RWPE1 (cell line): ENCODE data around the gene GFRA4.

ENCODE experiments used
- CTCF ChIA-PET: fragments of 350-600 bp; sonication (Branson Sonifier 250); formaldehyde crosslinking; extraction: SDS; loops from one replicate; lab custom pipeline; 2021; lab: Yijun Ruan, JAX
- POLR2A ChIA-PET: fragments of 400-600 bp; formaldehyde crosslinking; extraction: SDS; loops from one replicate; lab custom pipeline; 2020; ENCODE audit warnings: antibody characterized with exemption; ENCODE audit not compliant: low non-redundant PET; lab: Yijun Ruan, JAX
- DNase-seq: peaks from one replicate; pipeline ENCODE4 v3.0.0; 2012; ENCODE audit warnings: low spot score
- H3K27ac ChIP-seq: fragments of 450-650 bp; 2 replicates; pipeline ENCODE4 v1.5.1; 2017
- TF ChIP-seq, protein P1 (sequence below): fragments of 450-650 bp; conservative IDR thresholded peaks from 2 replicates; pipeline ENCODE4 v1.5.1; 2017; ENCODE audit warnings: low read depth, mild to moderate bottlenecking

Gene GFRA4, protein sequence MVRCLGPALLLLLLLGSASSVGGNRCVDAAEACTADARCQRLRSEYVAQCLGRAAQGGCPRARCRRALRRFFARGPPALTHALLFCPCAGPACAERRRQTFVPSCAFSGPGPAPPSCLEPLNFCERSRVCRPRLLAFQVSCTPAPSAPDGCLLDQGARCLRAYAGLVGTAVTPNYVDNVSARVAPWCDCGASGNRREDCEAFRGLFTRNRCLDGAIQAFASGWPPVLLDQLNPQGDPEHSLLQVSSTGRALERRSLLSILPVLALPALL

DNA sequence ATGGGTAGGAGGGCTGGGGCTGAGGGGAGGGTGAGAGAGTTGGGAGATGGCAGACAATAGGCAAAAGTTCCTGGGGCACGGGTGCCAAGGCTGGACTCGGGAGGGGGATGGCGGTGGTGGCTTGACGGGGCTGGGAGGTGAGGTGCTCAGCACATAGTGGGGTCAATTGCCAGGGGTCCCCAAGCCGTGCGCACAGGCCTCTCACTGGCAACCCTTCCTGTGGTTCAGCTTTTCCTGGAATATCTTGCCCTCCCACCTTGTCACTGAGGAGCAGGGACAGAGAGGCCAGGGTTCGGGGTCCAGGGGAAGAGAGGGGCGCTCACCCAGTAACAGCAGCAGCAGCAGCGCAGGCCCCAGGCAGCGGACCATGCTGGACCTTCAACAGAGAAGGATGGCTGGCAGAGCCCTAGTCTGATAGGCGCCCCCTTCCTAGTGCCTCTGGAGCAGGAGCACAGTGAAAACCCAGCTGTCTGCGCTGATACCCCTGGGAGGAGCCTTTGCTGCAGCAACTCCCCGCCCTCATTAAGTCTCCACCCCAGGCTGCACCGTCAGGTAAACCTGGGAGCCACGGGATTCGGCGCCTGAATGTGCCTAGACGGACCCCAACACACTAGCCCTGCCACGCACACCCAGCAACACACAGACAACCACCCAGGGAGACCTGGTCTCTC, at the start of gene GFRA4:
Gene GFRA4 (minus strand): TSS at position 369 of the 671 bp plus-strand sequence. CDS start 0 bp downstream, at position 369.
- DNase-seq = no peak
- TF ChIP-seq, protein P1, sequence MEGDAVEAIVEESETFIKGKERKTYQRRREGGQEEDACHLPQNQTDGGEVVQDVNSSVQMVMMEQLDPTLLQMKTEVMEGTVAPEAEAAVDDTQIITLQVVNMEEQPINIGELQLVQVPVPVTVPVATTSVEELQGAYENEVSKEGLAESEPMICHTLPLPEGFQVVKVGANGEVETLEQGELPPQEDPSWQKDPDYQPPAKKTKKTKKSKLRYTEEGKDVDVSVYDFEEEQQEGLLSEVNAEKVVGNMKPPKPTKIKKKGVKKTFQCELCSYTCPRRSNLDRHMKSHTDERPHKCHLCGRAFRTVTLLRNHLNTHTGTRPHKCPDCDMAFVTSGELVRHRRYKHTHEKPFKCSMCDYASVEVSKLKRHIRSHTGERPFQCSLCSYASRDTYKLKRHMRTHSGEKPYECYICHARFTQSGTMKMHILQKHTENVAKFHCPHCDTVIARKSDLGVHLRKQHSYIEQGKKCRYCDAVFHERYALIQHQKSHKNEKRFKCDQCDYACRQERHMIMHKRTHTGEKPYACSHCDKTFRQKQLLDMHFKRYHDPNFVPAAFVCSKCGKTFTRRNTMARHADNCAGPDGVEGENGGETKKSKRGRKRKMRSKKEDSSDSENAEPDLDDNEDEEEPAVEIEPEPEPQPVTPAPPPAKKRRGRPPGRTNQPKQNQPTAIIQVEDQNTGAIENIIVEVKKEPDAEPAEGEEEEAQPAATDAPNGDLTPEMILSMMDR = no peak
- no peak within 1 kb of the TSS for H3K27ac ChIP-seq
- ChIA-PET POLR2A (interaction anchor here (0.6 kb wide), 1 partner anchor 103 kb away, joined by 13 read pairs; no protein-coding TSS in a partner anchor), CTCF (interaction anchor here (0.6 kb wide), 1 partner anchor 10 kb away, joined by 4 read pairs; no protein-coding TSS in a partner anchor)

DNA sequence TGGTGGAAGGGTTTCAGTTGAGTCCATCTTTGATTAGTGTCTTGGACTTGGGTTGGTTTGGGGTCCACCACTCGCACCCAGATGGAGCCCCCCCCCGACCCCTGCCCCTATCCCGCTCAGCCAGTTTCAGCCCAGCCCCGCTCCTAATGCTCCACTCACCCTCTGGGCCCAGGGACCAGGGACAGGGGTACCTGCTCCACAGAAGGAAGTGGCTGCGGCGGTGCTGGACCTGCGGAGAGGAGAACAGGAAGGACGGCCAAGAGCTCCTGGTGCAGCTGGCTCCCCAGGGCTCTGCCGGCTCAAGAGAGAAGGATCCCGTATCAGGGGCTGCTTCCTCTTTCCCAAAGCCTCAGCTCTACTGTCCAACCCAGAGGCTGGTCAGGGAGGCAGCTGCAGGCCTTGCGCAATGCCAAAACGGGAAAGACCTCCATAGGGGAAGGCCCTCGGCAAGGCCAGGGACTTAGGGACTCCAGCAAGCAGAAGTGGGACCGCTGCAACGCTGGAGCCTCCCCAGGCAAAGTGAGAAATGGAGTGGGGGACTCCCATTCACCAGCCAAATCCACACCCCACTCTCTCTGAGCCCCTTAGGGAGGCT, 49.2 kb upstream of the GFRA4 start, which contains the start of gene SIGLEC1:
Gene SIGLEC1 (minus strand): TSS at position 322 of the 595 bp plus-strand sequence. CDS start 5,472 bp downstream, outside the sequence.
- ChIA-PET POLR2A (no interaction called here), CTCF (interaction anchor here (0.7 to 0.9 kb wide), 2 partner anchors 9 to 36 kb away, joined by 3 read pairs; no protein-coding TSS in a partner anchor)

DNA sequence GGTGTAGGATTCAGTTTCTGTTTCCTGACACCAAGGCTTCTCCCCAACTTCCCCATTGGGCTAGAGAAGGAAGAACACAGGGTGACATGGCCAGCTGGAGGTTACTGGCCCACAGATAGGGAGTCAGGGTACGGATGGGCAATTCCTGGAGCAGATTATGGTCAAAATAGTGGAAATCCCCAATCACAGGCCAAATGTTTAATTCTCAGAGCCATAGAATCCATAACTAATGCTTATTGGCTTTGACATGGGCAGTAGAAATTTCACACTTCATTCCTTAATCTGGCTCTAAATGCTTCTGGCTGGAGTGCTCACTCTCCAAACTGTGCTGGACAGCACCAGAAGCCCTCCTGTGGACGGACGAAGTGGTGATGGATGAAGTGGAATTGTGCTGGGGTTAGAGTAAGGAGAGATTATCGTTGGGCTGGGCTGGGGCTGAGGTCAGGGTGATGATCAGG, 48.3 kb upstream of the GFRA4 start:
- TF ChIP-seq, protein P1 = no peak
- ChIA-PET POLR2A (no interaction called here), CTCF (interaction anchor here (0.6 to 2.6 kb wide), 25 partner anchors 14 to 291 kb away, joined by 3 to 37 read pairs (median 5); partner anchors contain the start of gene ADAM33)
- H3K27ac ChIP-seq = no peak overlapping the region
- DNase-seq = no peak

More for the DNA sequence above, 49.2 kb upstream of the GFRA4 start, which contains the start of gene SIGLEC1:
- H3K27ac ChIP-seq = no peak within 1 kb of the TSS
- DNase-seq = no peak
- TF ChIP-seq, protein P1 = no peak

DNA sequence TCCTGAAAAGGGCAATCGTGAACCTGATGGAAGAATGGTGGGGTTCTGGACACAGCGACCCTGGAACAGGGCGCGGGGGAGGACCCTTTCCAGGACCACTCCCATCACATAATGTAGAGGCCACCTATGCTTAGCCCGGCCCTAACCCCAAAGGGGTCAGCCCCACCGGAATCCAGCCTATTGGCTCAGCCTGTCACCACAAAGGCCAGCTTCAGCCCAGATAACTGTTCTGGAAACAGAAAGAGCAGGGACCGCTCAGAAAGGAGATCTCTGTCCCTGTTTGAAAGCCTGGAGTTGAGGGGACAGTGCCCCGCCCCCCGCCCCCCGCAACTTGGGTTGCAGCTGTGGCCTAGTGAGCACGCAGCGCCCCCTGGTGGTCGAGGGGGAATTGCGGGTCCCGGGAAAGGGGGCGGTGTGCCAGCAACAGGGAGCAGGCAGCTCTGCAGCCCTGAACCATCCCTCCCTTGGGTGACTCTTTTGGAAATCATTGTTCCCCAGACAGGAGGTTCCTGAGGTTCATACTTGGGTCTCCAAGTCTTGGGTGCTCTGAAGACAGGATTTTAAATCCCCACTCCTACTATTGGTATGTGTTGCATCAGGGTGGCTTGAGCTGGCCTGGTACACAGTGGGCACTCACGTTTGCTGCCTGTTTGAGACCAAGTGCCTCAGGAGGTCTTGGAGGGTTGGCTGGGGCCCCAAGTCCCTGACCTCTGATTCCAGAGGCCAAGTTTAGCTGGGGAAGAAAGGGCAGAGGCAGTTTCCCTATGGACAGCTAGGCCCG, 47.7 kb upstream of the GFRA4 start:
- CTCF ChIA-PET = interaction anchor here (0.6 to 2.6 kb wide), 33 partner anchors 11 to 291 kb away, joined by 3 to 37 read pairs (median 4); partner anchors contain the start of genes ADAM33 and CDC25B
- peak; percentile 80 for DNase-seq
- no peak overlapping the region for H3K27ac ChIP-seq
- POLR2A ChIA-PET = interaction anchor here (0.6 kb wide), 1 partner anchor 16 kb away, joined by 6 read pairs; no protein-coding TSS in a partner anchor
- TF ChIP-seq, protein P1 = peak; percentile 98

DNA sequence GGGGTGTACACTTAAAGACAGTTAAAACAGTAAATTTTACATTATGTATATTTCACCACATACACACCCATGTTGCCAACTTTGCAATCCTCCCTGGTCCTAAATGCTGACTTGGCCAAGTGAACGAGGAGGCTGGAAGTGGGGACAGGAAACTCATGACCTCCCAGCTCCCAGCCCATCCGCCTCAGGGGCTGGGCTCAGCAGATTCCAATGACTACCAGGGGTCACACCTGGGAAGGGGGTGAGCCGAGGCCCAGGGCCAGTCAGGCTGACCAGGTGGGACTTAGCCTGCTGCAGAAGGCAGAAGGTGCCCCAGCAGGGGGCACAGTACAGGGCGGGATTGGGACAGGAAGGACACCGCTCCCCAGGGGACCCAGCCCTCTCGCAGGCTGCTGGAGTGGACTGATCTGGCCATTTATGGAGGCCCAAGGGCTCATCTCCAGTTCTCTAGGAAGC, 46.8 kb upstream of the GFRA4 start:
- no peak overlapping the region for H3K27ac ChIP-seq
- no peak for DNase-seq
- POLR2A ChIA-PET = no interaction called here
- CTCF ChIA-PET = interaction anchor here (0.5 to 2.6 kb wide), 19 partner anchors 9 to 247 kb away, joined by 3 to 37 read pairs (median 4); partner anchors contain the start of genes ADAM33 and CDC25B
- TF ChIP-seq, protein P1 = no peak
